ENCODE measurements around the gene BBC3. TPM values are rescaled to one million over a fixed set of nuclear protein-coding genes. Genes with fewer than 3 reads are reported as not detected.

Gene BBC3
- total RNA-seq, 1 experiment from 2014 or later, result 2.7 TPM

- TF ChIP-seq, protein P1, sequence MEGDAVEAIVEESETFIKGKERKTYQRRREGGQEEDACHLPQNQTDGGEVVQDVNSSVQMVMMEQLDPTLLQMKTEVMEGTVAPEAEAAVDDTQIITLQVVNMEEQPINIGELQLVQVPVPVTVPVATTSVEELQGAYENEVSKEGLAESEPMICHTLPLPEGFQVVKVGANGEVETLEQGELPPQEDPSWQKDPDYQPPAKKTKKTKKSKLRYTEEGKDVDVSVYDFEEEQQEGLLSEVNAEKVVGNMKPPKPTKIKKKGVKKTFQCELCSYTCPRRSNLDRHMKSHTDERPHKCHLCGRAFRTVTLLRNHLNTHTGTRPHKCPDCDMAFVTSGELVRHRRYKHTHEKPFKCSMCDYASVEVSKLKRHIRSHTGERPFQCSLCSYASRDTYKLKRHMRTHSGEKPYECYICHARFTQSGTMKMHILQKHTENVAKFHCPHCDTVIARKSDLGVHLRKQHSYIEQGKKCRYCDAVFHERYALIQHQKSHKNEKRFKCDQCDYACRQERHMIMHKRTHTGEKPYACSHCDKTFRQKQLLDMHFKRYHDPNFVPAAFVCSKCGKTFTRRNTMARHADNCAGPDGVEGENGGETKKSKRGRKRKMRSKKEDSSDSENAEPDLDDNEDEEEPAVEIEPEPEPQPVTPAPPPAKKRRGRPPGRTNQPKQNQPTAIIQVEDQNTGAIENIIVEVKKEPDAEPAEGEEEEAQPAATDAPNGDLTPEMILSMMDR (conservative IDR thresholded peaks at IDR 0.05; ENCODE audit: low read depth, low read length), result no peak
- no peak for TF ChIP-seq EZH2 (IDR thresholded peaks at IDR 0.05; ENCODE audit: borderline replicate concordance, low read depth, low read length, poor library complexity, severe bottlenecking)
- DNase-seq (ENCODE audit: low spot score), result no peak
- Histone ChIP-seq H3K27me3 (replicated peaks; ENCODE audit: insufficient read depth, low read depth, low read length, poor library complexity) (no peaks in the 10 kb centered on the region), H3K9me3 (ENCODE audit: low read depth, low read length, poor library complexity, severe bottlenecking) (no peaks in the 10 kb centered on the region), H3K27ac (ENCODE audit: low read depth, low read length, poor library complexity, severe bottlenecking) (no peak overlapping the region), H3K4me1 (ENCODE audit: insufficient read depth, low read length, poor library complexity, severe bottlenecking) (no peaks in the 10 kb centered on the region), H3K36me3 (ENCODE audit: insufficient read depth, low read length, poor library complexity, severe bottlenecking) (peaks cover 74% of the 10 kb centered on the region), H3K4me3 (ENCODE audit: low read depth, low read length, poor library complexity, severe bottlenecking) (no peak overlapping the region)
- ChIA-PET CTCF (no interaction called here), POLR2A (ENCODE audit: low non-redundant PET) (no interaction called here)
- intact Hi-C loops (cut with micrococcal nuclease; ENCODE audit: unreplicated experiment), result no loop called here
- BruUV-seq (replicated peaks), result no TSS peak
Observed at GRCh38 chr19:47203254-47203653, 27.7 kb downstream of the BBC3 start.

GRCh38 chr19:47200530-47200929 lies 30.5 kb downstream of the BBC3 start:
- no peak for DNase-seq (ENCODE audit: low spot score)
- no TSS peak for BruUV-seq (replicated peaks)
- H3K4me3 ChIP-seq (ENCODE audit: low read depth, low read length, poor library complexity, severe bottlenecking), result no peak overlapping the region
- no peak overlapping the region for H3K27ac ChIP-seq (ENCODE audit: low read depth, low read length, poor library complexity, severe bottlenecking)
- TF ChIP-seq, protein P1 (conservative IDR thresholded peaks at IDR 0.05; ENCODE audit: low read depth, low read length), result no peak
- TF ChIP-seq EZH2 (IDR thresholded peaks at IDR 0.05; ENCODE audit: borderline replicate concordance, low read depth, low read length, poor library complexity, severe bottlenecking), result no peak
- ChIA-PET POLR2A (ENCODE audit: low non-redundant PET) (no interaction called here), CTCF (interaction anchor here (0.6 to 0.7 kb wide), 3 partner anchors 9 to 59 kb away, joined by 4 to 17 read pairs (median 7); no protein-coding TSS in a partner anchor)
- intact Hi-C loops (cut with micrococcal nuclease; ENCODE audit: unreplicated experiment), result no loop called here
- H3K27me3 ChIP-seq (replicated peaks; ENCODE audit: insufficient read depth, low read depth, low read length, poor library complexity), result no peaks in the 10 kb centered on the region
- H3K36me3 ChIP-seq (ENCODE audit: insufficient read depth, low read length, poor library complexity, severe bottlenecking), result peaks cover 56% of the 10 kb centered on the region
- H3K4me1 ChIP-seq (ENCODE audit: insufficient read depth, low read length, poor library complexity, severe bottlenecking), result no peaks in the 10 kb centered on the region
- H3K9me3 ChIP-seq (ENCODE audit: low read depth, low read length, poor library complexity, severe bottlenecking), result no peaks in the 10 kb centered on the region

- no TSS peak for BruUV-seq (replicated peaks)
- TF ChIP-seq, protein P1 (conservative IDR thresholded peaks at IDR 0.05; ENCODE audit: low read depth, low read length), result no peak
- TF ChIP-seq EZH2 (IDR thresholded peaks at IDR 0.05; ENCODE audit: borderline replicate concordance, low read depth, low read length, poor library complexity, severe bottlenecking), result no peak
- H3K36me3 ChIP-seq (ENCODE audit: insufficient read depth, low read length, poor library complexity, severe bottlenecking), result peaks cover 37% of the 10 kb centered on the region
- H3K4me3 ChIP-seq (ENCODE audit: low read depth, low read length, poor library complexity, severe bottlenecking), result no peak overlapping the region
- ChIA-PET POLR2A (ENCODE audit: low non-redundant PET) (no interaction called here), CTCF (no interaction called here)
- no peak overlapping the region for H3K27ac ChIP-seq (ENCODE audit: low read depth, low read length, poor library complexity, severe bottlenecking)
- no peaks in the 10 kb centered on the region for H3K4me1 ChIP-seq (ENCODE audit: insufficient read depth, low read length, poor library complexity, severe bottlenecking)
- intact Hi-C loops (cut with micrococcal nuclease; ENCODE audit: unreplicated experiment), result no loop called here
- H3K27me3 ChIP-seq (replicated peaks; ENCODE audit: insufficient read depth, low read depth, low read length, poor library complexity), result no peaks in the 10 kb centered on the region
- no peak for DNase-seq (ENCODE audit: low spot score)
- H3K9me3 ChIP-seq (ENCODE audit: low read depth, low read length, poor library complexity, severe bottlenecking), result no peaks in the 10 kb centered on the region
Observed at GRCh38 chr19:47197141-47197540, 33.9 kb downstream of the BBC3 start.
